LNCaP clone FGC (cell line): Measurements from ENCODE around the gene SMTNL2.

Experiments used
- DNase-seq: peaks from one replicate; pipeline ENCODE4 v3.0.0-alpha.2; 2011; ENCODE audit warnings: low read depth
- H3K4me3 ChIP-seq: 2 replicates; pipeline ENCODE4 v1.5.1; 2011; ENCODE audit warnings: mild to moderate bottlenecking, low read depth, low read length, control low read depth
- TF ChIP-seq, protein P1 (sequence below): IDR thresholded peaks from 2 replicates; pipeline ENCODE4 v1.5.1; 2012; ENCODE audit warnings: mild to moderate bottlenecking; ENCODE audit not compliant: control insufficient read depth, insufficient read depth; ENCODE audit errors: extremely low read depth

The SMTNL2 gene

DNA sequence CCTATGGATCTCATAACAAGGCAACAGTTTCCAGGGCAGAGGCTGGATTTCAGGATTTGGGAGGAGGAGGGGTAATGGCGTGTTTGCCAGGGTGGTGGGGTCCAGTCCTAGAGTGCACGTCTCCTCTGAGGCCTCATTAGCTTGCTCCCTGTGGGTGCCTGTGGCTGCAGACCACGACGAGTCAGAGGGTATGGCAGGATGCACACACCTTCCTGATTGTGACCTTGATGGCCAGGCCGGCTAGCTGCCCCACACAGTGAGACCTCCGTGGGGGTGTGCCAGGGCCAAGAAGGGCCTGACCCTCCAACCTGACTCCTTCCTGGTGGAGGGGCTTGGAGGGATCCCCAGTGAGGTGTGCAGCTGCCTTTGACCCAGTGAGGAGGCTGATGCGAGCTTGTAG, 4.0 kb upstream of the SMTNL2 start:
- no peak overlapping the region for H3K4me3 ChIP-seq
- no peak for DNase-seq
- TF ChIP-seq, protein P1, sequence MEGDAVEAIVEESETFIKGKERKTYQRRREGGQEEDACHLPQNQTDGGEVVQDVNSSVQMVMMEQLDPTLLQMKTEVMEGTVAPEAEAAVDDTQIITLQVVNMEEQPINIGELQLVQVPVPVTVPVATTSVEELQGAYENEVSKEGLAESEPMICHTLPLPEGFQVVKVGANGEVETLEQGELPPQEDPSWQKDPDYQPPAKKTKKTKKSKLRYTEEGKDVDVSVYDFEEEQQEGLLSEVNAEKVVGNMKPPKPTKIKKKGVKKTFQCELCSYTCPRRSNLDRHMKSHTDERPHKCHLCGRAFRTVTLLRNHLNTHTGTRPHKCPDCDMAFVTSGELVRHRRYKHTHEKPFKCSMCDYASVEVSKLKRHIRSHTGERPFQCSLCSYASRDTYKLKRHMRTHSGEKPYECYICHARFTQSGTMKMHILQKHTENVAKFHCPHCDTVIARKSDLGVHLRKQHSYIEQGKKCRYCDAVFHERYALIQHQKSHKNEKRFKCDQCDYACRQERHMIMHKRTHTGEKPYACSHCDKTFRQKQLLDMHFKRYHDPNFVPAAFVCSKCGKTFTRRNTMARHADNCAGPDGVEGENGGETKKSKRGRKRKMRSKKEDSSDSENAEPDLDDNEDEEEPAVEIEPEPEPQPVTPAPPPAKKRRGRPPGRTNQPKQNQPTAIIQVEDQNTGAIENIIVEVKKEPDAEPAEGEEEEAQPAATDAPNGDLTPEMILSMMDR, result no peak

DNA sequence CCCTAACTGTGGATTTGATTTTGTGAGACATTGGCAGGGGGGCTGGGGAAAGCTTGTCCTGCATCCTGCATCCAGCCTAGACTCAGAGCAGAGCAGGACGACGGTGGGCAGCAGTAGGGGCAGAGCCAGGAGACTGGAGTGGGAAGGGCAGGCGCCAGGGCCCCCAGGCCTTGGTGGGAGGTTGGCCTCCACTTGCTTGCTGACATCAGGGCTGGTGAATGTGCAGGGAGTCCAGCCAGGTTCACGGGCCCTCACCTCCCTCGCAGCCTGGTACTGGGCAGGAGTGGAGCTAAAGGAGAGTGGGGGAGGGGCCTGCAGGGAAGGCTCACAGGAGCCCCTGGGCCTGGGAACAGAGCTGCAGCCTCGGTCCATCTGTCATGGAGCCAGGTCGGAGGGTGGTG, 2.2 kb upstream of the SMTNL2 start:
- TF ChIP-seq, protein P1, result no peak
- no peak for DNase-seq
- H3K4me3 ChIP-seq, result no peak overlapping the region

DNA sequence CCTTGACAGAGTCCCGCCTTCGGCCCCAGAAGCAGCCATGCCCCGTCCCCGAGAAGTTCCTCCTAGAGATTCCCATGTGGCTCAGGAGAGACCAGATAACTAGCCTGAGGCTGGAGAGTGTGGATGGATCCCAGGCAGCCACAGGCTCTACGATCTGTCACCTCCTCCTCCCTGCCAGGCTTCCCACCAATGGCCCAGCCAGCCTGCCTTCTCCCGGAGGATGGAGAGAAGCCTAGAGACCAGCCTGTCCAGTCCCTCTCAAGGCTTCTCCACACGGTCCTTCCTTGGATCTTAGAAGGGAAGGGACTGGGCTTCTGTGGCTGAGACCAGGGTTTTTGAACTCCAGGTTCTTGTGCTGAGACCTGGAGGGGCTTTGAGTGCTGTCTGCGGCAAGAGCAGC, 1.6 kb upstream of the SMTNL2 start:
- no peak for DNase-seq
- TF ChIP-seq, protein P1, result no peak
- no peak overlapping the region for H3K4me3 ChIP-seq

DNA sequence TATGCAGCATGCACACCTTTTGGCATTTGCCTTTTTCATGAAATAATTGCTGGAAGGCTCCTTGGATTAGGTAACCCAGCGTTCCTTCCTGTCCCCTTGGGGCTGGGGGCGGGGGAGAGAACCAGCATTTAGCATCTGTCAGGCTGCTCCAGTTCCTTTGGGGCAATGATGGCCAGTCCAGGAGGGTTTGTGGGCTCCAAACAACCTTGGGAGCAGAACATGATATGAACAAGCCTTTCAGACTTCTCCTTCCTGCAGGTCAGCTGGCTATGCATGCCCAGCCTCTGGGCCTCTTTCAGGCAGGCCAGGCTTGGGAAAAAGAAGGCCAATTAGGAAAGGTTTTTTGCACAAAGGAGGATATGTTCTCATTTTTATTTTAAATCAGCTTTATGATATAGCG, 1.1 kb upstream of the SMTNL2 start:
- no peak for DNase-seq
- TF ChIP-seq, protein P1, result no peak

DNA sequence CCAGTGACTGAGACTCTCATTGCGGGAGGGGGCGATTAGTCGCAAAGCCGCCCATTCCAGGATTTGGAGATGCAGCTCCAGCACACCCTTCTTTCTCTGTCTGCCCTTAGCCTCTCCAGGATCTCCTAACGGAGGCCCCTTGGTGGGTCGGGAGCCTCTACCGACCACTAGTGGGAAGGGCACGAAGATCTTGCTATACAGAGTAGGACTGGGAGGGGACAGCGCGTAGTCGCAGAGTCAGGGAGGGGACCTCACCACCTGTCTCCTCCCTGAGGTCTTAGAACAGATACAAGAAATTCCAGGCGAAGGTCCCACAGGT, 588 bp upstream of the SMTNL2 start:
- TF ChIP-seq, protein P1, result peak; percentile 16; the same call in 1 of the 2 replicates
- DNase-seq, result no peak
- no peak overlapping the region for H3K4me3 ChIP-seq

More for the DNA sequence above, 1.1 kb upstream of the SMTNL2 start:
- no peak overlapping the region for H3K4me3 ChIP-seq

DNA sequence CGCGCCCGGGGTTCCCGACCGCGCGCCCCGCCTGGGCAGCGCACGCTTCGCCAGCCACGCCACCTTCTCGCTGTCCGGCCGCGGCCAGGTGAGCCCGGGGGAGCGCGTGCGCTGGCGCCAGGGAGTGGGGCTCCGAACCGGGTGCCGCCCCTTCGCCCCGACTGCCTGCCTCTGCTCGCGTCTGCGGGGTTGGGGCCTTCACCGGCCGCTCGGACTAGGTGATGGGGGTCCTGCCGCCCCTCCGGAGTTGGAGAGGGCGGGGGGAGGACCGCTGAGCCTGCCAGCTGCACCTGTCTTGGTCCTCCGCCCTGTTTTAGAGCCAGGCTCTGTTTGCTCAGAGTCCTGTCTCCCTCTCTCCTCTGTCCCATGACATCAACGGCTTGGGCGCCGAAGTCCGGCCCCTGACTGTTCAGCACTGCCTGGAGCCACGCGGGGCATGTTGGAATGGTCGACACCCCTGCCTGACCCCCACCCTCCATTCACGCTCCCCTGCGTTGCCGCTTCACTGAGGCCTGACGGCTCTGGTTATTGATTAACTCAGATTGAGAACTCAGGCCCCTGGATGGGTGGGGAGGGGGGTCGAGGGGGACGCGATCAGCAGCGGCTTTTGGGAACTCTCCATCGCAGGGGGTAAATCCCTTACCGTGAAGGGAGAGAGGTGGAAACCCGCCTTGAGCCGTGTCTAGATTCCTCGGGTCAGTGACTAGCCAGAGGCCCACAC, 748 bp downstream of the SMTNL2 start:
- TF ChIP-seq, protein P1, result no peak
- no peak overlapping the region for H3K4me3 ChIP-seq
- DNase-seq, result no peak

DNA sequence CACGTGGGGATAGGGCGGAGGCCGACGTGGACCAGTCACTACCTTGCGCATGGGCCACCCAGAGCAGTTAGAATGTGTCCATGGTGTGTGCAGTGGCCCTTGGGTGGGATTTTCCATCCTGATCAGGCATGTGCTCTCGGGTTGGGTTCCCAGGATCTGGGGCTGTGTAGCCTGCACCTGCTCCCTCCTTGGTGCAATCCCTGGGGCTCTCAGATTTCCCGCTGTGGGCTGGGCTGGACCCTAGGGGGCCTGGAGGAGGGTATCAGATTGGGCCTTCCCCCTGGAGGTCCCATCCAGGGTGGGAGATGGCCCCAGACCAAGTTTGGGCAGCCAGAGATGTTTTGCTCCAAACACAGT, 1.3 kb downstream of the SMTNL2 start:
- TF ChIP-seq, protein P1, result no peak
- H3K4me3 ChIP-seq, result no peak overlapping the region
- no peak for DNase-seq
